Measurements from ENCODE around the gene EFNA4. TPM values are rescaled to one million over a fixed set of nuclear protein-coding genes. Genes with fewer than 3 reads are reported as not detected.

EFNA4 gene
- total RNA-seq, 1 experiment from 2014 or later: 11.8 TPM

GRCh38 chr1:155108296-155108695, 44.8 kb downstream of the EFNA4 start:
- Histone ChIP-seq H3K56ac (ENCODE audit: insufficient read length, low read depth, low read length) (no peak overlapping the region), H4K91ac (ENCODE audit: insufficient read length, low read depth, low read length) (no peak overlapping the region), H3K14ac (ENCODE audit: insufficient read depth, low read length) (no peak overlapping the region), H3K9ac (ENCODE audit: extremely low read depth, insufficient read length, low read length) (no peak overlapping the region), H4K20me1 (ENCODE audit: control insufficient read depth, insufficient read depth, insufficient read length) (no peaks in the 10 kb centered on the region), H2BK20ac (ENCODE audit: low read depth, low read length, poor library complexity, severe bottlenecking) (no peak overlapping the region), H3K27me3 (ENCODE audit: insufficient read depth, low read length) (no peaks in the 10 kb centered on the region), H3K4me2 (ENCODE audit: insufficient read depth, insufficient read length, low read length) (no peak overlapping the region), H3T11ph (ENCODE audit: low read length) (no peak overlapping the region), H2AK5ac (ENCODE audit: insufficient read length, low read length) (no peak overlapping the region), H3K23ac (ENCODE audit: insufficient read length, low read depth, low read length) (no peak overlapping the region), H3K4ac (ENCODE audit: low read depth, low read length) (no peak overlapping the region), H3K18ac (ENCODE audit: insufficient read length, low read depth, low read length) (no peak overlapping the region), H2BK5ac (ENCODE audit: insufficient read length, low read length) (no peak overlapping the region), H4K5ac (ENCODE audit: insufficient read length, low read depth, low read length) (no peak overlapping the region), H3K79me1 (ENCODE audit: insufficient read depth, low read depth, low read length, poor library complexity, severe bottlenecking) (no peaks in the 10 kb centered on the region), H3K23me2 (ENCODE audit: insufficient read length, low read depth, low read length, poor library complexity, severe bottlenecking) (no peaks in the 10 kb centered on the region), H3K79me2 (ENCODE audit: insufficient read depth, low read length) (no peaks in the 10 kb centered on the region), H3K27ac (ENCODE audit: insufficient read length, low read depth, low read length) (no peak overlapping the region), H4K8ac (replicated peaks; ENCODE audit: insufficient read length, low read depth, low read length) (no peak overlapping the region), H3K4me1 (ENCODE audit: insufficient read depth, low read length) (no peaks in the 10 kb centered on the region), H2AFZ (ENCODE audit: low read length) (no peak overlapping the region), H3K9me3 (ENCODE audit: control insufficient read depth, low read depth, low read length) (no peaks in the 10 kb centered on the region), H2BK12ac (ENCODE audit: insufficient read length, low read depth, low read length) (no peak overlapping the region), H2BK15ac (ENCODE audit: low read depth, low read length) (no peak overlapping the region), H2BK120ac (ENCODE audit: low read depth, low read length, poor library complexity, severe bottlenecking) (no peak overlapping the region)
- Mint-ChIP-seq H3K36me3 (ENCODE audit: insufficient read depth in 1 of 3, low read depth in 3 of 3) (no peaks in the 10 kb centered on the region), H3K4me3 (no peak overlapping the region), H3K27me3 (ENCODE audit: low read depth) (peaks cover 44% of the 10 kb centered on the region), H3K4me1 (peaks cover 2 to 4% of the 10 kb centered on the region in 2 experiments; a peak in 1 of 4 replicates), H3K27ac (no peak overlapping the region), H3K9me3 (no peaks in the 10 kb centered on the region)
- no peak for TF ChIP-seq CTCF (conservative IDR thresholded peaks at IDR 0.05)
- no peak for DNase-seq
- no CpG with 5 or more reads among the region's 5 CpGs for WGBS (ENCODE audit: extremely low coverage, insufficient read length, low lambda C conversion rate)

All from H9 (cell line).